Measurements from ENCODE around the gene NSG1.
A peak's percentile ranks its signal among the peaks of the same experiment; 100 is the strongest.
"Not testable (repeated sequence)": the region's sequence is repeated elsewhere in the genome, so short reads cannot be mapped to it uniquely, and the experiment has no call there.

The NSG1 gene

GRCh38 chr4:4386736-4387392 lies at the start of gene NSG1:
Gene NSG1, plus strand, starts transcription at chr4:4387102. Its CDS starts 528 bp downstream, at chr4:4387630.
- peak; percentile 22 for DNase-seq (ENCODE audit: low read depth)

GRCh38 chr4:4338210-4339001 lies 48.5 kb upstream of the NSG1 start:
- DNase-seq (ENCODE audit: low read depth) = no peak

GRCh38 chr4:4339504-4340085 lies 47.3 kb upstream of the NSG1 start:
- no peak for DNase-seq (ENCODE audit: low read depth)

- no peak for DNase-seq (ENCODE audit: low read depth)
These were observed 44.8 kb upstream of the NSG1 start for GRCh38 chr4:4341861-4342650.

- no peak for DNase-seq (ENCODE audit: low read depth)
These were observed 43.9 kb upstream of the NSG1 start for GRCh38 chr4:4343038-4343437.

- DNase-seq (ENCODE audit: low read depth) = no peak
These were observed 41.9 kb upstream of the NSG1 start for GRCh38 chr4:4344915-4345527.

- no peak for DNase-seq (ENCODE audit: low read depth)
These were observed 39.3 kb upstream of the NSG1 start for GRCh38 chr4:4347585-4347984.

GRCh38 chr4:4348585-4348984 lies 38.3 kb upstream of the NSG1 start:
- DNase-seq (ENCODE audit: low read depth) = not testable (repeated sequence)

GRCh38 chr4:4349867-4350266 lies 37.0 kb upstream of the NSG1 start:
- DNase-seq (ENCODE audit: low read depth) = no peak

GRCh38 chr4:4350909-4351308 lies 36.0 kb upstream of the NSG1 start:
- DNase-seq (ENCODE audit: low read depth) = no peak

- no peak for DNase-seq (ENCODE audit: low read depth)
These were observed 31.6 kb upstream of the NSG1 start for GRCh38 chr4:4355302-4355701.

- DNase-seq (ENCODE audit: low read depth) = no peak
These were observed 30.5 kb upstream of the NSG1 start for GRCh38 chr4:4356106-4357041.

- DNase-seq (ENCODE audit: low read depth) = no peak
These were observed 28.6 kb upstream of the NSG1 start for GRCh38 chr4:4358093-4358854.

- no peak for DNase-seq (ENCODE audit: low read depth)
These were observed 25.0 kb upstream of the NSG1 start for GRCh38 chr4:4361883-4362282.

GRCh38 chr4:4362991-4363697 lies 23.8 kb upstream of the NSG1 start:
- DNase-seq (ENCODE audit: low read depth) = peak; percentile 29

GRCh38 chr4:4364061-4364460 lies 22.8 kb upstream of the NSG1 start:
- DNase-seq (ENCODE audit: low read depth) = no peak

GRCh38 chr4:4364486-4365208 lies 22.3 kb upstream of the NSG1 start:
- DNase-seq (ENCODE audit: low read depth) = no peak

- DNase-seq (ENCODE audit: low read depth) = no peak
These were observed 17.9 kb upstream of the NSG1 start for GRCh38 chr4:4368809-4369580.

Measured in EH (cell line).